ENCODE results near the gene PLAGL2.

- TF ChIP-seq CTCF (IDR thresholded peaks at IDR 0.05) (no peak), POLR2A (IDR thresholded peaks at IDR 0.05) (no peak)
Observed at GRCh38 chr20:32150291-32150848, 57.2 kb downstream of the PLAGL2 start.

All from upper lobe of left lung (tissue), 4 donors.